Lower lobe of right lung (tissue), 2 donors: ENCODE data around the gene GNPTG. TPM values are rescaled to one million over a fixed set of nuclear protein-coding genes. Genes with fewer than 3 reads are reported as not detected.
"Not testable (repeated sequence)": the region's sequence is repeated elsewhere in the genome, so short reads cannot be mapped to it uniquely, and the experiment has no call there.

Experiments used
- ATAC-seq, 2 donors: fragments of 200-7000 bp; cut with Tn5 transposase; one replicate each; pipeline ENCODE4 v1.9.1; 2020 to 2022; ENCODE audit warnings: mild to moderate bottlenecking in 2 of 2, moderate library complexity in 2 of 2
- DNase-seq: peaks from one replicate; pipeline ENCODE4 v3.0.0-alpha.2; 2020
- H3K27ac ChIP-seq: fragments of 200-600 bp; one replicate; pipeline ENCODE4 v1.8.0; 2022
- H3K27me3 ChIP-seq: fragments of 200-600 bp; one replicate; pipeline ENCODE4 v1.8.0; 2022; ENCODE audit warnings: low read depth
- H3K36me3 ChIP-seq: fragments of 200-600 bp; one replicate; pipeline ENCODE4 v1.8.0; 2022; ENCODE audit warnings: mild to moderate bottlenecking
- H3K4me1 ChIP-seq: fragments of 200-600 bp; one replicate; pipeline ENCODE4 v1.8.0; 2022
- H3K4me3 ChIP-seq: fragments of 200-600 bp; one replicate; pipeline ENCODE4 v1.8.0; 2022; ENCODE audit warnings: mild to moderate bottlenecking
- H3K9me3 ChIP-seq: fragments of 200-600 bp; one replicate; pipeline ENCODE4 v1.8.0; 2022
- CTCF ChIP-seq: fragments of 200-600 bp; IDR thresholded peaks from one replicate; pipeline ENCODE4 v1.8.0; 2022; ENCODE audit warnings: antibody characterized with exemption, mild to moderate bottlenecking
- intact Hi-C: fragments of 100-400 bp; cut with DNase I; formaldehyde crosslinking; loops from one replicate; pipeline ENCODE4 v1.11.0; 2022
- total RNA-seq: library from RNA; stranded (reverse); fragmentation: NEBNext Ultra II Directional; extraction: Animal tissue kit (Norgen Biotek cat#: 25700); gene quantifications from one replicate; pipeline ENCODE4 v1.2.1, GENCODE V29; 2021
- donor health status: DM: no; HTN: yes; CAD: no; lungs with severe emphysema.

The GNPTG gene
- total RNA-seq, 1 donor from 2014 or later = 89.5 TPM

- no peak for TF ChIP-seq CTCF
- Histone ChIP-seq H3K4me1 (no peaks in the 10 kb centered on the region), H3K27ac (no peak overlapping the region), H3K27me3 (no peaks in the 10 kb centered on the region), H3K9me3 (no peaks in the 10 kb centered on the region), H3K36me3 (peaks cover 58% of the 10 kb centered on the region), H3K4me3 (no peak overlapping the region)
- DNase-seq (no peak), ATAC-seq (no peak)
- intact Hi-C loops = no loop called here
Observed at GRCh38 chr16:1325261-1325660, 26.5 kb upstream of the GNPTG start.

- no peak overlapping the region for H3K4me3 ChIP-seq
- no peaks in the 10 kb centered on the region for H3K9me3 ChIP-seq
- DNase-seq (no peak), ATAC-seq (peak; percentile 9)
- no peaks in the 10 kb centered on the region for H3K27me3 ChIP-seq
- H3K4me1 ChIP-seq = no peaks in the 10 kb centered on the region
- no peak for TF ChIP-seq CTCF
- peaks cover 53% of the 10 kb centered on the region for H3K36me3 ChIP-seq
- no peak overlapping the region for H3K27ac ChIP-seq
- intact Hi-C loops = no loop called here
Observed at GRCh38 chr16:1325673-1326371, 25.9 kb upstream of the GNPTG start.

- TF ChIP-seq CTCF = no peak
- Histone ChIP-seq H3K36me3 (peaks cover 47% of the 10 kb centered on the region), H3K27ac (no peak overlapping the region), H3K4me3 (no peak overlapping the region), H3K4me1 (peaks cover 3% of the 10 kb centered on the region), H3K27me3 (no peaks in the 10 kb centered on the region), H3K9me3 (no peaks in the 10 kb centered on the region)
- intact Hi-C loops = no loop called here
- ATAC-seq (no peak), DNase-seq (no peak)
Observed at GRCh38 chr16:1326391-1326790, 25.3 kb upstream of the GNPTG start.

GRCh38 chr16:1326946-1327618 lies 24.6 kb upstream of the GNPTG start:
- no peak for TF ChIP-seq CTCF
- peaks cover 40% of the 10 kb centered on the region for H3K36me3 ChIP-seq
- intact Hi-C loops = no loop called here
- no peak for DNase-seq
- H3K4me1 ChIP-seq = peaks cover 10% of the 10 kb centered on the region
- ATAC-seq = no peak
- no peak overlapping the region for H3K27ac ChIP-seq
- H3K9me3 ChIP-seq = no peaks in the 10 kb centered on the region
- no peaks in the 10 kb centered on the region for H3K27me3 ChIP-seq
- no peak overlapping the region for H3K4me3 ChIP-seq

GRCh38 chr16:1327619-1327947 lies 24.1 kb upstream of the GNPTG start:
- peaks cover 35% of the 10 kb centered on the region for H3K36me3 ChIP-seq
- H3K9me3 ChIP-seq = no peaks in the 10 kb centered on the region
- DNase-seq = no peak
- H3K27me3 ChIP-seq = peaks cover 3% of the 10 kb centered on the region
- intact Hi-C loops = no loop called here
- H3K4me3 ChIP-seq = no peak overlapping the region
- H3K27ac ChIP-seq = no peak overlapping the region
- TF ChIP-seq CTCF = no peak
- ATAC-seq = no peak
- H3K4me1 ChIP-seq = peaks cover 15% of the 10 kb centered on the region

GRCh38 chr16:1328136-1328535 lies 23.6 kb upstream of the GNPTG start:
- H3K4me3 ChIP-seq, H3K9me3 ChIP-seq, intact Hi-C loops, H3K27me3 ChIP-seq, H3K27ac ChIP-seq, ATAC-seq, DNase-seq: not testable (repeated sequence)
- peaks cover 20% of the 10 kb centered on the region for H3K4me1 ChIP-seq
- H3K36me3 ChIP-seq = peaks cover 31% of the 10 kb centered on the region

- ATAC-seq, H3K9me3 ChIP-seq, intact Hi-C loops, H3K4me3 ChIP-seq, H3K27ac ChIP-seq, DNase-seq: not testable (repeated sequence)
- peaks cover 23% of the 10 kb centered on the region for H3K36me3 ChIP-seq
- peaks cover 17% of the 10 kb centered on the region for H3K27me3 ChIP-seq
- peaks cover 26% of the 10 kb centered on the region for H3K4me1 ChIP-seq
Observed at GRCh38 chr16:1328961-1329360, 22.8 kb upstream of the GNPTG start.
